ENCODE measurements around the gene ZBTB17. TPM values are rescaled to one million over a fixed set of nuclear protein-coding genes. Genes with fewer than 3 reads are reported as not detected.

Gene ZBTB17
- total and polyA plus RNA-seq, 4 donors: 28.0 to 47.1 (median 44.2) TPM

DNA sequence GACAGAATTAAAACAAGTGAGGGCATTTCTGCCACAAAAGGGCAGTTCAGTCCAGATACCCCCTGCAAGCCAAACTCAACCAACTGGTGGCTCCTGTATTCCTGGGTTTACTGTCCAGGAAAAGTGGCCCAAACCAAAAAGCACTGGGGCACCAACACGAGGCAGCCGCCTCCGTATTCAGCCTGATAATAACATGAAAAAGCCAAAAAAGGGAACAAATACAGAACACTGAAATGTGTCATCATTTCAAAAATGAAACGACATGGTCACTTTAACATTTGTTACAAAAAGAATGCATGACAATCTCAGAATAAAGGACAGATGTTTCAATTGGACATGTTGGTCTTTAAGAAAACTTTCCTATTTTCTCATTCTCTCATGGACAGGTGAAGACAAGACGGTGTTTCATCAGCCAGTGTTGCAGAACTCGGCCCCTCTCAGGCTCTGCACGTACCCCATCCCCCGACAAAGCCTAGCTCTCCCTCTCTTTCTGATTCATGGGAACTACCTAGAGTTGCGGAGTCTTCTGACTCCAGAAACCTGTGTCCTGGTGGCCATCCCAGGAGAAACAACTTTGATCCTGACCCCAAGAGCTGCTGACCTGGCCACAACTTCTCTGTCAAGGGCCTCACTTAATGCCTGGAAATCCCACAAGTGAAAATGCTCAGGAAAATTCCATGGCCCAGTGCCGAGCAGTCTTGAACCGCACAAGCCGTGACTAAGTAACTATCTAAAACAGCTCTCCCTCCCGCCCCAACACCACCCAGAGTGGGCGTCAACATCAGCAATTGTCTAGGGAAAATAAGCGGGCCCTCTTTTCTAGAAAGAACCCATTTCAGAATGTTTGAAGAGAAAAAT lies 27.1 kb downstream of the ZBTB17 start:
- peaks cover 6 to 42% (median 16%) of the 10 kb centered on the region in 4 donors for H3K36me3 ChIP-seq (ENCODE audit: control insufficient read depth in 4 of 4, insufficient read depth in 4 of 4, low read length in 4 of 4)
- WGBS, 2 donors: 49 to 66% methylated on average over 15 of the region's 15 CpGs
- DNase-seq: peak in 2 of 3 donors; percentile 35 to 44
- ATAC-seq (ENCODE audit: insufficient read depth, low FRiP score): peak; percentile 42
- peak overlapping the region; percentile 92 to 94 for H3K27ac ChIP-seq (ENCODE audit: low read depth in 1 of 2, low read length in 1 of 2)
- H3K9me3 ChIP-seq (ENCODE audit: control insufficient read depth in 4 of 4, insufficient read depth in 3 of 4, low read length in 3 of 4): no peaks in the 10 kb centered on the region
- no peak overlapping the region for H3K4me3 ChIP-seq
- peaks cover 14 to 43% (median 27%) of the 10 kb centered on the region in 5 donors for H3K4me1 ChIP-seq (ENCODE audit: control insufficient read depth in 5 of 5, insufficient read depth in 5 of 5, low read length in 5 of 5)
- TF ChIP-seq, protein P1, sequence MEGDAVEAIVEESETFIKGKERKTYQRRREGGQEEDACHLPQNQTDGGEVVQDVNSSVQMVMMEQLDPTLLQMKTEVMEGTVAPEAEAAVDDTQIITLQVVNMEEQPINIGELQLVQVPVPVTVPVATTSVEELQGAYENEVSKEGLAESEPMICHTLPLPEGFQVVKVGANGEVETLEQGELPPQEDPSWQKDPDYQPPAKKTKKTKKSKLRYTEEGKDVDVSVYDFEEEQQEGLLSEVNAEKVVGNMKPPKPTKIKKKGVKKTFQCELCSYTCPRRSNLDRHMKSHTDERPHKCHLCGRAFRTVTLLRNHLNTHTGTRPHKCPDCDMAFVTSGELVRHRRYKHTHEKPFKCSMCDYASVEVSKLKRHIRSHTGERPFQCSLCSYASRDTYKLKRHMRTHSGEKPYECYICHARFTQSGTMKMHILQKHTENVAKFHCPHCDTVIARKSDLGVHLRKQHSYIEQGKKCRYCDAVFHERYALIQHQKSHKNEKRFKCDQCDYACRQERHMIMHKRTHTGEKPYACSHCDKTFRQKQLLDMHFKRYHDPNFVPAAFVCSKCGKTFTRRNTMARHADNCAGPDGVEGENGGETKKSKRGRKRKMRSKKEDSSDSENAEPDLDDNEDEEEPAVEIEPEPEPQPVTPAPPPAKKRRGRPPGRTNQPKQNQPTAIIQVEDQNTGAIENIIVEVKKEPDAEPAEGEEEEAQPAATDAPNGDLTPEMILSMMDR (IDR thresholded peaks at IDR 0.05; ENCODE audit: control extremely low read depth, extremely low read depth): no peak
- H3K9ac ChIP-seq (ENCODE audit: insufficient read depth in 1 of 2, low read length in 2 of 2): no peak overlapping the region
- no peaks in the 10 kb centered on the region for H3K27me3 ChIP-seq (ENCODE audit: control insufficient read depth in 3 of 3, insufficient read depth in 3 of 3, low read length in 2 of 3)

DNA sequence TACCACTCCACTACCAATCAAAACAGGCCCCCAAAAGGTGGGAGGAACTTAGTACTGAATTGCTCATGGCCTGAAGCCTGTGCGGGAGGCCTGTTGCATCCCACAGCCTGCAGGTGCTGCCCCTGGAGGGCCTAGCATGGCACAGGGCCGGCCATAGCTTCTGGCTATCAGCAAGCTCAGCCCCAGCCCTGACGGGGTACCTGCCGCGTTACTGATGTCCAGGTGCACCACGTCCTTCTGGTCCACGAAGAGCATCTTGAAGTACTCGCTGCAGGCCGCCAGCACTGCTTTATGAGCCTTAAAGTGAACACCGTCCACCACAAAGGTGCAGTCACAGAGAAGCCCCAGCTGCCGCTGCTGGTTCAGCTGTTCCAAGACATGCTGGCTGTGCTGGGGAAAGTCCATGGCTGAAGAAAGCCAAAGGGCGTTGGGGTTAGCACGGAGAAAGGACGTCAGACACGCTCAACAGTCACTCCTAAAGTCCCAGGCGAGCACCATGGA lies 27.8 kb downstream of the ZBTB17 start:
- no peak for DNase-seq
- no peak overlapping the region for H3K9ac ChIP-seq (ENCODE audit: insufficient read depth in 1 of 2, low read length in 2 of 2)
- H3K36me3 ChIP-seq (ENCODE audit: control insufficient read depth in 4 of 4, insufficient read depth in 4 of 4, low read length in 4 of 4): peaks cover 6 to 49% (median 17%) of the 10 kb centered on the region in 4 donors
- peak overlapping the region in 1 of 2 donors; percentile 7 for H3K27ac ChIP-seq (ENCODE audit: low read depth in 1 of 2, low read length in 1 of 2)
- peaks cover 12 to 37% (median 27%) of the 10 kb centered on the region in 5 donors for H3K4me1 ChIP-seq (ENCODE audit: control insufficient read depth in 5 of 5, insufficient read depth in 5 of 5, low read length in 5 of 5)
- TF ChIP-seq, protein P1 (IDR thresholded peaks at IDR 0.05; ENCODE audit: control extremely low read depth, extremely low read depth): no peak
- H3K4me3 ChIP-seq: no peak overlapping the region
- ATAC-seq (ENCODE audit: insufficient read depth, low FRiP score): no peak
- 89 to 94% methylated on average over 16 of the region's 16 CpGs for WGBS, 2 donors
- H3K9me3 ChIP-seq (ENCODE audit: control insufficient read depth in 4 of 4, insufficient read depth in 3 of 4, low read length in 3 of 4): no peaks in the 10 kb centered on the region
- H3K27me3 ChIP-seq (ENCODE audit: control insufficient read depth in 3 of 3, insufficient read depth in 3 of 3, low read length in 2 of 3): no peaks in the 10 kb centered on the region

DNA sequence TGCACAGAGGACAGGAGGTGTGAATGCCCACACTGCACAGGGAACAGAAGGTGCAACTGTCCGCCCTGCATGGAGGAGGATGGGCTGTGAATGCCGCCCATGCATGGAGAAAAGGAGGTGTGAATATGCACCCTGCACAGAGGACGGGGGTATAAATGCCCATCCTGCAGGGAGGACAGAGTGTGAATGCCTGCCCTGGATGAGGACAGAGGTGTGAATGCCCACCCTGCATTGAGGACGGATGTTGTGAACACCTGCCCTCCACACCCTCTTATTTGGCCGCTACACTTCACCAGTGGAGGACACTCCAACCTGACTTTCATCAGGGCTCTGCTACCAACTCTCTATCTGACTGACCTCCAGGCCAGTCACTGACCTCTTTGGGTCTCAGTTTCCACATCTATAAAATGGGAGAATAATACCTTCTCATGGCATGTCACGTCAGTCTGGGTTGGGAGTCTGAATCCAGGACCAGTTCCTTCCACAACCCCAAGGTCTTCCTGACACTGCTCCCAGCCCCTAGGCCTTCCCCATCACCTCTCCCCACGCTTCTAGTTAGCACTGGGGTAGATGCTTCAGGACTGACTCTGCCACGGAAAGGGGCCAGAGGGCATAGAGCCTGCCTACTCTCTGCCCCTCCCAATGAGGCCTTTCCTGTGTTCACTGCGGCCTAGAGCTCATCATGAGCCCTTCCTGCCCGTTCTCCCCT lies 28.4 kb downstream of the ZBTB17 start:
- 89 to 93% methylated on average over 10 of the region's 10 CpGs for WGBS, 2 donors
- TF ChIP-seq, protein P1 (IDR thresholded peaks at IDR 0.05; ENCODE audit: control extremely low read depth, extremely low read depth): no peak

More for the DNA sequence above, 28.4 kb downstream of the ZBTB17 start:
- H3K27me3 ChIP-seq (ENCODE audit: control insufficient read depth in 3 of 3, insufficient read depth in 3 of 3, low read length in 2 of 3): no peaks in the 10 kb centered on the region
- H3K9ac ChIP-seq (ENCODE audit: insufficient read depth in 1 of 2, low read length in 2 of 2): no peak overlapping the region
- peaks cover 6 to 54% (median 20%) of the 10 kb centered on the region in 4 donors for H3K36me3 ChIP-seq (ENCODE audit: control insufficient read depth in 4 of 4, insufficient read depth in 4 of 4, low read length in 4 of 4)
- H3K27ac ChIP-seq (ENCODE audit: low read depth in 1 of 2, low read length in 1 of 2): no peak overlapping the region
- no peaks in the 10 kb centered on the region for H3K9me3 ChIP-seq (ENCODE audit: control insufficient read depth in 4 of 4, insufficient read depth in 3 of 4, low read length in 3 of 4)
- H3K4me3 ChIP-seq: no peak overlapping the region
- H3K4me1 ChIP-seq (ENCODE audit: control insufficient read depth in 5 of 5, insufficient read depth in 5 of 5, low read length in 5 of 5): peaks cover 12 to 34% (median 27%) of the 10 kb centered on the region in 5 donors
- DNase-seq (no peak), ATAC-seq (ENCODE audit: insufficient read depth, low FRiP score) (no peak)

Measured in lung (tissue), 12 donors.